ENCODE results near the gene MT3. TPM values are rescaled to one million over a fixed set of nuclear protein-coding genes. Genes with fewer than 3 reads are reported as not detected.

MT3 gene
- total RNA-seq, 4 donors from 2014 or later = not detected

- Histone ChIP-seq H3K27me3 (no peaks in the 10 kb centered on the region), H3K4me1 (peaks cover 0 to 8% (median 0%) of the 10 kb centered on the region in 4 donors), H3K9me3 (no peaks in the 10 kb centered on the region), H3K36me3 (peaks cover 0 to 4% (median 0%) of the 10 kb centered on the region in 3 donors), H3K27ac (peak within 1 kb of the TSS; percentile 63 to 94 (median 75)), H3K4me3 (peak within 1 kb of the TSS; percentile 35 to 71 (median 52))
- TF ChIP-seq CTCF (IDR thresholded peaks at IDR 0.05) = peak in 1 of 6 experiments; percentile 4
- peak; percentile 43 to 70 for TF ChIP-seq POLR2A (IDR thresholded peaks at IDR 0.05)
- peak in 2 of 3 donors; percentile 73 to 92 for DNase-seq
These were observed 36.0 kb downstream of the MT3 start, which contains the start of gene MT1E for GRCh38 chr16:56625140-56625942. TSS of gene MT1E (plus strand) at chr16:56625781. CDS start at chr16:56625852, 71 bp downstream.

- Histone ChIP-seq H3K4me1 (peaks cover 0 to 8% (median 0%) of the 10 kb centered on the region in 4 donors), H3K9me3 (no peaks in the 10 kb centered on the region), H3K27ac (peak overlapping the region; percentile 63 to 94 (median 75)), H3K4me3 (peak overlapping the region; percentile 35 to 71 (median 52)), H3K27me3 (no peaks in the 10 kb centered on the region), H3K36me3 (peaks cover 0 to 4% (median 0%) of the 10 kb centered on the region in 3 donors)
- peak in 1 of 3 donors; percentile 66 for DNase-seq
- no peak for TF ChIP-seq POLR2A (IDR thresholded peaks at IDR 0.05)
- TF ChIP-seq CTCF (IDR thresholded peaks at IDR 0.05) = no peak
These were observed 36.8 kb downstream of the MT3 start for GRCh38 chr16:56625943-56626654.

- Histone ChIP-seq H3K27ac (peak overlapping the region in 3 of 4 donors; percentile 63 to 94 (median 85)), H3K36me3 (peaks cover 0 to 4% (median 0%) of the 10 kb centered on the region in 3 donors), H3K27me3 (no peaks in the 10 kb centered on the region), H3K9me3 (no peaks in the 10 kb centered on the region), H3K4me1 (peaks cover 0 to 8% (median 0%) of the 10 kb centered on the region in 4 donors), H3K4me3 (peak overlapping the region in 2 of 4 donors; percentile 66 to 71)
- TF ChIP-seq POLR2A (IDR thresholded peaks at IDR 0.05) (no peak), CTCF (IDR thresholded peaks at IDR 0.05) (no peak)
- no peak for DNase-seq
These were observed 37.4 kb downstream of the MT3 start for GRCh38 chr16:56626685-56627084.

GRCh38 chr16:56628486-56629350, 39.4 kb downstream of the MT3 start:
- H3K27me3 ChIP-seq = no peaks in the 10 kb centered on the region
- H3K27ac ChIP-seq = no peak overlapping the region

More at GRCh38 chr16:56628486-56629350, 39.4 kb downstream of the MT3 start:
- H3K4me1 ChIP-seq = peaks cover 0 to 8% (median 4%) of the 10 kb centered on the region in 4 donors
- H3K9me3 ChIP-seq = no peaks in the 10 kb centered on the region
- no peak for DNase-seq
- TF ChIP-seq POLR2A (IDR thresholded peaks at IDR 0.05) (no peak), CTCF (IDR thresholded peaks at IDR 0.05) (no peak)
- H3K4me3 ChIP-seq = no peak overlapping the region
- peaks cover 0 to 4% (median 0%) of the 10 kb centered on the region in 3 donors for H3K36me3 ChIP-seq

Measured in Peyer's patch (tissue), 4 donors.